HG02884 (cell line): ENCODE data around the gene HUWE1.
"Not testable (repeated sequence)": the region's sequence is repeated elsewhere in the genome, so short reads cannot be mapped to it uniquely, and the experiment has no call there.

Experiments
- ATAC-seq: cut with Tn5 transposase; IDR thresholded peaks from one replicate; pipeline ENCODE4 v1.9.1; 2021; ENCODE audit warnings: mild to moderate bottlenecking, moderate library complexity; ENCODE audit not compliant: unreplicated experiment

HUWE1 gene

GRCh38 chrX:53686151-53686885, at the start of gene HUWE1:
TSS of gene HUWE1 (minus strand) at chrX:53686719. CDS start at chrX:53654107, 32,612 bp downstream.
- peak; percentile 37 for ATAC-seq

GRCh38 chrX:53732797-53733196, 46.3 kb upstream of the HUWE1 start:
- peak; percentile 73 for ATAC-seq

- ATAC-seq, result no peak
Measured at GRCh38 chrX:53729751-53730150, 43.2 kb upstream of the HUWE1 start.

GRCh38 chrX:53728506-53728905, 42.0 kb upstream of the HUWE1 start:
- ATAC-seq, result no peak

GRCh38 chrX:53724872-53725271, 38.4 kb upstream of the HUWE1 start:
- ATAC-seq, result no peak

- no peak for ATAC-seq
Measured at GRCh38 chrX:53723381-53723780, 36.9 kb upstream of the HUWE1 start.

GRCh38 chrX:53721610-53722009, 35.1 kb upstream of the HUWE1 start:
- ATAC-seq, result not testable (repeated sequence)

GRCh38 chrX:53719666-53720065, 33.1 kb upstream of the HUWE1 start:
- not testable (repeated sequence) for ATAC-seq

GRCh38 chrX:53718073-53718472, 31.6 kb upstream of the HUWE1 start:
- ATAC-seq, result no peak

- no peak for ATAC-seq
Measured at GRCh38 chrX:53717205-53717604, 30.7 kb upstream of the HUWE1 start.

- no peak for ATAC-seq
Measured at GRCh38 chrX:53716328-53717088, 30.0 kb upstream of the HUWE1 start.

GRCh38 chrX:53715346-53715924, 28.9 kb upstream of the HUWE1 start:
- ATAC-seq, result no peak

- ATAC-seq, result peak; percentile 67
Measured at GRCh38 chrX:53714580-53715345, 28.2 kb upstream of the HUWE1 start.

- ATAC-seq, result no peak
Measured at GRCh38 chrX:53713987-53714579, 27.6 kb upstream of the HUWE1 start.

GRCh38 chrX:53711436-53711835, 24.9 kb upstream of the HUWE1 start:
- ATAC-seq, result no peak

GRCh38 chrX:53704854-53705253, 18.3 kb upstream of the HUWE1 start:
- ATAC-seq, result no peak

- ATAC-seq, result no peak
Measured at GRCh38 chrX:53704294-53704693, 17.8 kb upstream of the HUWE1 start.

- ATAC-seq, result no peak
Measured at GRCh38 chrX:53695946-53696549, 9.5 kb upstream of the HUWE1 start.

GRCh38 chrX:53694642-53695041, 8.1 kb upstream of the HUWE1 start:
- no peak for ATAC-seq

- ATAC-seq, result no peak
Measured at GRCh38 chrX:53688300-53688699, 1.8 kb upstream of the HUWE1 start.
